Erythroblast (primary cell): ENCODE results near the gene ROBO4.

Source experiments
- GATA1 ChIP-seq: IDR thresholded peaks from 2 replicates; pipeline ENCODE4 v1.6.1; 2011; ENCODE audit warnings: low read depth, mild to moderate bottlenecking, control low read depth, low read length, moderate library complexity
- POLR2A ChIP-seq: IDR thresholded peaks from 2 replicates; pipeline ENCODE4 v1.6.1; 2011; ENCODE audit warnings: mild to moderate bottlenecking, low read length

GRCh38 chr11:124898263-124898680 is 607 bp upstream of the ROBO4 start:
- TF ChIP-seq POLR2A: no peak
- TF ChIP-seq GATA1: no peak
